ENCODE measurements around the gene B3GALT2.
A peak's percentile ranks its signal among the peaks of the same experiment; 100 is the strongest.

B3GALT2 gene

DNA sequence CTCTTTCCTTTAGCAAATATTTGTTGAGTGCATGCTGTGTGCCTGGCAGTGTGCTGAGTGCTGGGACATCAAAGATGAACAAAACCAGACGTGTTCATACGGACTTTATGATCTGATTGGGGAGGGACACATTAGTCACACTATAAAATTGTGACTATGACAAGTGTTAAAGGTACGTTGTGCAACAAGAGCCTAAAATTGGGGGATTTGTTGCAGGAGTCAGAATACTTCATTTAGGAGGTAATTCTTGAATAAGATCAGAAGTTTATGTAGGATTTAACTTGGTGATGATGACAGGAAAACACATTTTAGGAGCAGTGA is 29.6 kb downstream of the B3GALT2 start:
- TF ChIP-seq, protein P1, sequence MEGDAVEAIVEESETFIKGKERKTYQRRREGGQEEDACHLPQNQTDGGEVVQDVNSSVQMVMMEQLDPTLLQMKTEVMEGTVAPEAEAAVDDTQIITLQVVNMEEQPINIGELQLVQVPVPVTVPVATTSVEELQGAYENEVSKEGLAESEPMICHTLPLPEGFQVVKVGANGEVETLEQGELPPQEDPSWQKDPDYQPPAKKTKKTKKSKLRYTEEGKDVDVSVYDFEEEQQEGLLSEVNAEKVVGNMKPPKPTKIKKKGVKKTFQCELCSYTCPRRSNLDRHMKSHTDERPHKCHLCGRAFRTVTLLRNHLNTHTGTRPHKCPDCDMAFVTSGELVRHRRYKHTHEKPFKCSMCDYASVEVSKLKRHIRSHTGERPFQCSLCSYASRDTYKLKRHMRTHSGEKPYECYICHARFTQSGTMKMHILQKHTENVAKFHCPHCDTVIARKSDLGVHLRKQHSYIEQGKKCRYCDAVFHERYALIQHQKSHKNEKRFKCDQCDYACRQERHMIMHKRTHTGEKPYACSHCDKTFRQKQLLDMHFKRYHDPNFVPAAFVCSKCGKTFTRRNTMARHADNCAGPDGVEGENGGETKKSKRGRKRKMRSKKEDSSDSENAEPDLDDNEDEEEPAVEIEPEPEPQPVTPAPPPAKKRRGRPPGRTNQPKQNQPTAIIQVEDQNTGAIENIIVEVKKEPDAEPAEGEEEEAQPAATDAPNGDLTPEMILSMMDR (IDR thresholded peaks at IDR 0.05) = no peak
- TF ChIP-seq ZFX (IDR thresholded peaks at IDR 0.05; ENCODE audit: borderline replicate concordance) = no peak
- no peak overlapping the region for H3K27ac ChIP-seq

DNA sequence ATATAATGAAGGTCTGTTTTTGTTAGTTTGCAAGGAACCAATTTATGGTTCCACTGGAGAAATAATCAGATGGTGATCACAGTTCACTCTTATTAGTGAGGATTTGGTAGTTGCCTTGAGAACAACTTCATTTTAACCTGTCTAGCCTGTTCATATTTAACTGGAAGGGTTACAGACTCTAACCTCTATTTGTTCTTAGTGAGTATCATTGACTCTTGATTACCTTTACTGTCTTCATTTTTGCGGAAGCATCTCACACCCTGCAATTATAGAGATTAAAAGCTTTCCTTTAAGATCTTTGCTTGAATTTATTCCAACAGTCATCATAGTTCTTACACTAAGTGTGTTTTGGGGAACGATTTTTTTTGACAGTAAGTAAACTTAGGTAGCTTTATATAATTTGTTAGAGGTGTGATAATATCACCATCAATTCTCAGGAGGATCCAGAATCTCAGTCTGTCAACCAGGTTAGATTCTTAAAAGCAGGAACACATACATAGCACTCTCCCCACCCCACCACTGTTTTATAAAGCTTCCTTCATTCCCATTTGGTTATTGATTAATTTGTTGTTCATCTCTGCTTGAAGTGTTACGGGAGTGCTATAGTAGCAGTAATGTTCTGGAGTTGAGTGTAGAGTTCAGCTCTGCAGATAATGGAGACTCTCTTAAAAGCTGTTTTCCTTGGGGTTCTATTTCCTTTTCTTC is 30.1 kb downstream of the B3GALT2 start:
- H3K27ac ChIP-seq = no peak overlapping the region
- TF ChIP-seq ZFX (IDR thresholded peaks at IDR 0.05; ENCODE audit: borderline replicate concordance) = no peak
- TF ChIP-seq, protein P1 (IDR thresholded peaks at IDR 0.05) = no peak

DNA sequence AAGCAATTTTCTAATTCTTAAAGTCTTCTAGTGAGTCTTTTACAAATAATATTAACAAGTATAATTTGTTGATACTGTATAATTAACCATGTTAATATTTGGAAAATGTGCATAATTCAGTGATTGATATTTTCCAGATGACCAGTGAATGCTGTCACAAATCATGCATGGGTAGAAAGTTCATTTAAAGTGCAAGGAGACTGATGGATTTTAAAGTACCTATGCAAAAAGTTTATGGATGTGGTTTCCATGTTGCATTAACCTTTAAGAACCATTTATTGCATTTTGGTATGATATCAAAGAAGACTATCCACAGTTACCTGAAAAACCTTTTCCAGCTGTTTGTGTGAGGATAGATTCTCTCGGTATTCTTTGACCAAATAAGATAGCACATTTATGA is 41.4 kb downstream of the B3GALT2 start:
- no peak for TF ChIP-seq ZFX (IDR thresholded peaks at IDR 0.05; ENCODE audit: borderline replicate concordance)
- TF ChIP-seq, protein P1 (IDR thresholded peaks at IDR 0.05) = no peak
- no peak overlapping the region for H3K27ac ChIP-seq

DNA sequence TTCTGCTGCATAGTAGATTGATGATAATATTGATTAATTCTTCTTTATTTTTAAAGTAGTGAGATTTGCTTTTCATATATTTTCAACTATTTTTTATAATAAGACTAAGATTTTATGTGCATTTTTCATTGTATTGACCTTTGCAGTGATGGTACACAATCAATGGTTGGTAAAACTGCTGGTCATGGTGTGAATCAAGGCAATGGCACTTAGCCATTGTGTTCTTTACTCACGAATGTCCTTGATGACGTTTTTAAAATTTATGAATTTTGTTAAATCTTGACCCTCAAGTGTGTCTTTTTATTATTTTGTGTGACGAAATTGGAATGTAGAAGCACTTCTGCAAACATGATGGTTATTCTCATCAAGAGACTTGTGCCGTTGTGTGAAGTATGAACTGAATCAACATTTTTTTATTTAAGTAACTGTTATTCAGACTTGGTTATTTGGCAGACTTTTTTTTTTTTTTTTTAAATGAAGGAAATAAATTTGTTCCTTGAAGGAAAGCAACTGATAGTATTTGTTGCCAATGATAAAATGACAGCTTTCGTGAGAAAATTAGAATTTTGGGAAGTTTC is 42.0 kb downstream of the B3GALT2 start:
- H3K27ac ChIP-seq = no peak overlapping the region
- TF ChIP-seq ZFX (IDR thresholded peaks at IDR 0.05; ENCODE audit: borderline replicate concordance) = no peak
- TF ChIP-seq, protein P1 (IDR thresholded peaks at IDR 0.05) = no peak

DNA sequence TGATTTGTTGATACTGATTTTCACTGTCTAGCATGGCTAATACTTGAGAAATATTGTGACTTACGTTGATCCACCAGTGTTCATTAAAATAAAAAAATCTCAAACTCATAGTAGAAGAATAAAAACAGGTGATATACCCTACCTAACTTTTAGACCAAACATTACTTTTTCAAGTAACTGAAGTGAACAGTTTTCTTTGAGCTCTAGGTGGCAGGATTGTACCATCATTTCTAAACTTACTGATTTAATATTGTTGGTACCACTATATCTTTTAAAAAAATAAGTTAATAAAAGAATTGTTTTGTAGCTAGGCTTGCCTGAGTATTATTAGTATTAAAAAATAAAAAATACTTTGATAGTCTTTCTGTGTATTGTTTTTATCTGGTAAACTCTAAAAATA is 43.1 kb downstream of the B3GALT2 start:
- TF ChIP-seq, protein P1 (IDR thresholded peaks at IDR 0.05) = peak; percentile 70
- no peak for TF ChIP-seq ZFX (IDR thresholded peaks at IDR 0.05; ENCODE audit: borderline replicate concordance)
- H3K27ac ChIP-seq = no peak overlapping the region

DNA sequence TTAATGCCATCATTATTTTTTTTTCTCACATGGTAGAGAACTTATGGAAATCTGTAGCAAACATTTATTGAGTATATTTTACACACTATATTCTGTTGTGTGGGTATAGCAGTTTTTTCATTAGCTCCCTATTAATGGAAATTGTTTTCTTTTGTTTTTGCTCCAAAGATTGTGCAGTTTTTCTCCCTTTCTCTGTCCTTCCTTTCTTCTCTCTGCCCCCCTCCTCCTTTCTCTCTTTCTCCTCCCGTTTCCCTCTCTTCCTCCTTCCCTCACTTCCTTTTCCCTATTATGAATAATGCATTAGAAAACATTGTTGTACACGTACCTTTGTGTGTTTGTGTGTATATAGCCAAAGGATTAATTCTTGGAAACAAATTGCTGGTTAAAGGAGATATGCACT is 44.0 kb downstream of the B3GALT2 start:
- no peak for TF ChIP-seq ZFX (IDR thresholded peaks at IDR 0.05; ENCODE audit: borderline replicate concordance)
- TF ChIP-seq, protein P1 (IDR thresholded peaks at IDR 0.05) = no peak

DNA sequence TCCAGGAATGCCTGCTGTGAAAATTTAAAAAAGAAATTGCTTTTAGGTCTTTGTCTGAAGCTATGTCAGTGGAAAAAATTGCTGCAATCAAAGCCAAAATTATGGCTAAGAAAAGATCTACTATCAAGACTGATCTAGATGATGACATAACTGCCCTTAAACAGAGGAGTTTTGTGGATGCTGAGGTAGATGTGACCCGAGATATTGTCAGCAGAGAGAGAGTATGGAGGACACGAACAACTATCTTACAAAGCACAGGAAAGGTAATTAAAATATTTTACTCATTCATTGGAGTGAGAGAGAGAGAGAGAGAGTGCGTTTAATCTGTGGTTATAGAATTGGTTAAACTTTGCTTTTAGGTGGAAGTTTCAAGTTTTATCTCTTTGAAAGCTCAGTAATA is 44.6 kb downstream of the B3GALT2 start:
- no peak for TF ChIP-seq ZFX (IDR thresholded peaks at IDR 0.05; ENCODE audit: borderline replicate concordance)
- TF ChIP-seq, protein P1 (IDR thresholded peaks at IDR 0.05) = no peak
- no peak overlapping the region for H3K27ac ChIP-seq

More for the DNA sequence above, 44.0 kb downstream of the B3GALT2 start:
- H3K27ac ChIP-seq = no peak overlapping the region

Data from 22Rv1 (cell line).